Measurements from ENCODE around the gene PPFIA4. TPM values are rescaled to one million over a fixed set of nuclear protein-coding genes. Genes with fewer than 3 reads are reported as not detected.

Gene PPFIA4
- total RNA-seq, 2 donors from 2014 or later: 38.1 to 244 TPM

DNA sequence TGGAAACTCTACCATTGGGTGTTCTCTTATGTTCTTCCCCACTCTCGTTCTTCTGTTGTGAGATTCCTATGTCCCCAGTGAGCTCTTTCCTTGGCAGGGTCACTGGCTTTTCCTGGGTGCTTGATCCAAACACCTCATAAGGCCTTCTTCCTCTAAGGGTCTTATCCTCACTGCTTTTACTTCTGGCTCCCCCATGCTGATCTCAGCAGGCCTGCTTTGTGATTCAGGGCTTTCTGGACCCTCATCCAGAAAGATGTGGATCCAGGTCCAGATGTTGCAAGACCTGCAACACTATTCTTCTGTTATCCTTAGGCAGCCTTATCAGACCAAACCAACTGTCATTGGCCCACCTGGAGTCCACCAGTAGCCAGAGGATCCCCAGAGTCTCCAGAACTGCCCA is 70.7 kb downstream of the PPFIA4 start:
- peaks cover 31% of the 10 kb centered on the region for H3K27me3 Mint-ChIP-seq
- no peak overlapping the region for H3K4me3 Mint-ChIP-seq
- ATAC-seq (replicated peaks): no peak
- no peak overlapping the region for H3K27ac Mint-ChIP-seq
- no peaks in the 10 kb centered on the region for H3K4me1 Mint-ChIP-seq
- no peaks in the 10 kb centered on the region for H3K36me3 Mint-ChIP-seq (ENCODE audit: low read depth)
- H3K9me3 Mint-ChIP-seq: peaks cover 15% of the 10 kb centered on the region

DNA sequence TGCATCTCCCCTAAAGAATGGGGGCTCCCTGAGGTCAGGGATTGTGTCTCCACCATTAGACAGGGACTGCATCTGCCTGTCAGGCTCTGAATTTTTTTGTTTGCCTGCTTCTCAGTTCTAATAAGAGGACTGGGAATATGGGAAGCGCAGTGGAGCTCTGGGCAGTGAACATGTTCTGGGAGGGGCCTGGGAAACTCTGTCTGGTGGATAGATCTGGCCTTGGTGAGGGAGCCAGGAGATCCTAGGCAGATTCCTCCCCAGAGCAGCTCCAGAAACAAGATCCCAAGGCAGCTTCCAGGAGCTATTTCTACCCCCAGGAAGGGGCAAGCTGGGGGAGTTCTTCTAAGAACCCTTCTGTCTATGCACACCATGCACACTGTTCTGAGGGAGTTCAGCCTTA is 72.2 kb downstream of the PPFIA4 start:
- H3K4me3 Mint-ChIP-seq: no peak overlapping the region
- H3K4me1 Mint-ChIP-seq: no peaks in the 10 kb centered on the region
- peaks cover 15% of the 10 kb centered on the region for H3K9me3 Mint-ChIP-seq
- no peak for ATAC-seq (replicated peaks)
- H3K36me3 Mint-ChIP-seq (ENCODE audit: low read depth): no peaks in the 10 kb centered on the region
- no peak overlapping the region for H3K27ac Mint-ChIP-seq
- peaks cover 23% of the 10 kb centered on the region for H3K27me3 Mint-ChIP-seq

DNA sequence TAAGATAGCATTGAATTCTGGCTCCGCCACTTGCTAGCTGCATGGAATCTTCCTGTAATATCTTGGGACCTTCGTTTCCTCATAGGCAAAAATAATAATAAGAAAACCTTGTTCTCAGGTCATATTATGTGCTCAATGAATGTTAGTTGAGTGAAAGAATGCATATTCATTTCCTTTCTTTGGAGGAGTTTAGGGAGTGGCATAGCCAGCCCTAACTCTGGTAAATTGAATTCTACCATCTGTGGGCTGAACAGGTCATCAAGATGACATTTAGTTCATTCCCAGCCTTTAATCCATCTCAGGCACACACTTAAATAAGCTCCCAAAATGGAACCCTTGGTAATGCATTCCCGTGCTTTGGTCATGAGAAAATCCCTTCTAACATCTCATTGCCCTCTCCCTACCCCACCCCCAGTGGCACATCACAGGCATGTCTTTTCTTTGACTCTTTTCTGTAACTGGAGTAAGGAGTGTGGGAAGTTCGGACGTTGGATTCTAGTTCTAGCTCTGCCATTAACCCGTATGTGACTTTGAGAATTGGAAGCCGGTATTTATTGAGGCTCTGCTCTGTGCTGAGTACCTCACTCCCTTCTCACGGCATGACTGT is 72.7 kb downstream of the PPFIA4 start:
- H3K36me3 Mint-ChIP-seq (ENCODE audit: low read depth): no peaks in the 10 kb centered on the region
- ATAC-seq (replicated peaks): no peak
- H3K9me3 Mint-ChIP-seq: peaks cover 15% of the 10 kb centered on the region
- H3K4me3 Mint-ChIP-seq: no peak overlapping the region
- H3K4me1 Mint-ChIP-seq: no peaks in the 10 kb centered on the region
- peaks cover 23% of the 10 kb centered on the region for H3K27me3 Mint-ChIP-seq
- H3K27ac Mint-ChIP-seq: no peak overlapping the region

- peaks cover 9% of the 10 kb centered on the region for H3K9me3 Mint-ChIP-seq
Observed at GRCh38 chr1:203099805-203100515, 73.7 kb downstream of the PPFIA4 start.

GRCh38 chr1:203100516-203100869 is 74.2 kb downstream of the PPFIA4 start:
- H3K27ac Mint-ChIP-seq: no peak overlapping the region
- no peak overlapping the region for H3K4me3 Mint-ChIP-seq
- H3K9me3 Mint-ChIP-seq: peaks cover 4% of the 10 kb centered on the region
- H3K36me3 Mint-ChIP-seq (ENCODE audit: low read depth): no peaks in the 10 kb centered on the region
- ATAC-seq (replicated peaks): no peak
- no peaks in the 10 kb centered on the region for H3K4me1 Mint-ChIP-seq
- H3K27me3 Mint-ChIP-seq: peaks cover 22% of the 10 kb centered on the region

More at GRCh38 chr1:203099805-203100515, 73.7 kb downstream of the PPFIA4 start:
- no peaks in the 10 kb centered on the region for H3K36me3 Mint-ChIP-seq (ENCODE audit: low read depth)
- no peak for ATAC-seq (replicated peaks)
- no peak overlapping the region for H3K4me3 Mint-ChIP-seq
- no peaks in the 10 kb centered on the region for H3K4me1 Mint-ChIP-seq
- H3K27ac Mint-ChIP-seq: no peak overlapping the region
- peaks cover 23% of the 10 kb centered on the region for H3K27me3 Mint-ChIP-seq

DNA sequence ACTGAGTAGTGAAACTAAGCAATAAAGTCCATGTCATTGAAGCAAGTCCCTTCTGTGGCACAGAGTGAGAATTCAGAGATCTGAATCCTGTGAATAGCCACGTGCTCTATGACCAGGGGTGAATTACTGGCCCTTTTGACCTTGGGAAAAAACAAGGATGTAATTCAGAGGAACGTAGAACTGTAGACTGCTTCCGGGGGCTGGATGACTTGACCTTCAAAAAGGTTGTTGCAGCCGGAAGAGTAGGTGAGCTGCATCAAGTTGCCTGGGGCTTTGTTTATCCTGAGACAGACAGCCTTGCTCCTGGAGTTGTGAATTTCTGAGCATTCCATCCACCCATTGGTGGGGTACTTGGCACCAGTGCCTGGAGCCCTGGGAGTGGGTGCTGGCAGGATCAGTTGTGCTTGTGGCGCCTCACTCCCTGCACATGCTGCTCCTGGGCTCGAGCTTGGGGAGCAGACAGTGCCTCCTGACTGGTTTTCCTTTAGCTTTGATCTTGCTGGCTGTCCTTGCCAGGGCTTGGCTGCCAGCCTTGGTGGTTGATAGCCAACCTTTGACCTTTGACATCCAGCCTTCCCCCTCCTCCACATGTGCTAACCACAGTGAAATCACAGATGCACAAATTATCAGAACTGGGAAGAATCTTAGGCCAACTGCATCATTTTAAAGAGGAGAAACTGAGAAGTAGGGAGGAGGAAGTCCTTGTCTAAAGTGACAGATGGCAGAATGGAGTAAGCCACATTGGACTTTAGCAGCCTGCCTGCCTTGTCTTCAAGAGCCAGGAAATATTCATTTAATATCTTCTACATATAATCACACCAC is 75.7 kb downstream of the PPFIA4 start:
- Mint-ChIP-seq H3K4me1 (no peaks in the 10 kb centered on the region), H3K27me3 (peaks cover 23% of the 10 kb centered on the region), H3K36me3 (ENCODE audit: low read depth) (no peaks in the 10 kb centered on the region), H3K9me3 (no peaks in the 10 kb centered on the region), H3K27ac (no peak overlapping the region), H3K4me3 (no peak overlapping the region)
- ATAC-seq (replicated peaks): no peak

- ATAC-seq (replicated peaks): no peak
Observed at GRCh38 chr1:203103216-203103615, 76.9 kb downstream of the PPFIA4 start.

DNA sequence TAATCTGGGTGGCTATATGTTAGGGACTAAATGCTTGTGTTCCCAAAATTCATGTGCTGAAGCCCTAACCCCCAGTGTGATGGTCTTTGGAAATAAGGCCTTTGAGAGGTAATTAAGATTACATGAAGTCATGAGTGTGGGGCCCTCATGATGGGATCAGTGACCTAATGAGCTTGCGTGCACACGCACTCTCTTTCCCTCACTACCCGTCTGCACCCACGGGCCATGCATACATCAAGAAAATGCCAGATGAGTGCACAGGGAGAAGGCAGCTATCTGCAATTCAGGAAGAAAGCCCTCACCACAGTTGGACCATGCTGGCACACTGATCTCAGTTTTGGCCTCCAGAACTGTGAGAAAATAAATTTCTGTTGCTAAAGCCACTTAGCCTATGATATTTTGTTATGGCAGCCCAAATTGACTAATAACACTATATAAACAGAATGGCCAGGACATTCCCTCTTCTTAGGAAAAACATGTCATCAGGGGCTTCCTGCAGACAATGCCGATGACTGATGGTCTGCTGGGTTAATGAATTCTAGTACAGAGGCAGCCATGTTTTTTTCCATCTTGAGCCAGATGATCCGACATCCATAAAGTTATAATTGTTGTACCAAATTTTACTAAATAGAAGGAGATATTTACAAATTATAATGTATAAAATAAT is 77.7 kb downstream of the PPFIA4 start:
- Mint-ChIP-seq H3K4me1 (no peaks in the 10 kb centered on the region), H3K4me3 (no peak overlapping the region), H3K27ac (no peak overlapping the region), H3K27me3 (peaks cover 35% of the 10 kb centered on the region), H3K36me3 (ENCODE audit: low read depth) (no peaks in the 10 kb centered on the region), H3K9me3 (no peaks in the 10 kb centered on the region)
- no peak for ATAC-seq (replicated peaks)

More at GRCh38 chr1:203103216-203103615, 76.9 kb downstream of the PPFIA4 start:
- Mint-ChIP-seq H3K4me3 (no peak overlapping the region), H3K9me3 (no peaks in the 10 kb centered on the region), H3K36me3 (ENCODE audit: low read depth) (no peaks in the 10 kb centered on the region), H3K27me3 (peaks cover 28% of the 10 kb centered on the region), H3K4me1 (no peaks in the 10 kb centered on the region), H3K27ac (no peak overlapping the region)

DNA sequence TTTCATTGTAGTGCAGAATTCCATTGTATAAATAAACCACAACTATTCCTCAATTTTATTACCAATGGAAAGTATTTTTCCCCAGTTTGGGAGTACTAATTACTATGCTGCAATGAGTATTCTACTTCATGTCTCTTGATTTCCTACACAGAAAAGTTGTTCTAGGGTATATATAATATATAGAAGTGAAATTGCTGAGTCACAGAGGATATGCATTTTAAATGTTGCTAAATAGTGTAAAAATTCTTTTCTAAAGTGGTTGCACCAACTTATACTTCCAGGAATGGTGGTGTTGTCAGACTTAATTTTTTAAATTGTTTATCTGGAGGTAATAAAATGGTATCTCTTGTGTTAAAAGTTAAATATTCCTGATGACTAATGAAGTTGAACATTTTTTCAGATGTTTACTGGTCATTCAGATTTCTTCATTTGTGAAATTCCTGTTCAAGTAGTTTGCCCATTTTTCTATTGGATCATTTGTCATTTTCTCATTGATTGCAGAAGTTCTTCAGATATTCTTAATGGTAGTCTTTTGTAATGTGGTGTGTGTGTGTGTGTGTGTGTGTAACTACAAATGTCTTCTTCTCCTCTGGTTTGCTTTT is 78.6 kb downstream of the PPFIA4 start:
- no peaks in the 10 kb centered on the region for H3K4me1 Mint-ChIP-seq
- no peaks in the 10 kb centered on the region for H3K36me3 Mint-ChIP-seq (ENCODE audit: low read depth)
- no peak overlapping the region for H3K4me3 Mint-ChIP-seq
- no peak overlapping the region for H3K27ac Mint-ChIP-seq
- no peak for ATAC-seq (replicated peaks)
- no peaks in the 10 kb centered on the region for H3K9me3 Mint-ChIP-seq
- H3K27me3 Mint-ChIP-seq: peaks cover 43% of the 10 kb centered on the region

DNA sequence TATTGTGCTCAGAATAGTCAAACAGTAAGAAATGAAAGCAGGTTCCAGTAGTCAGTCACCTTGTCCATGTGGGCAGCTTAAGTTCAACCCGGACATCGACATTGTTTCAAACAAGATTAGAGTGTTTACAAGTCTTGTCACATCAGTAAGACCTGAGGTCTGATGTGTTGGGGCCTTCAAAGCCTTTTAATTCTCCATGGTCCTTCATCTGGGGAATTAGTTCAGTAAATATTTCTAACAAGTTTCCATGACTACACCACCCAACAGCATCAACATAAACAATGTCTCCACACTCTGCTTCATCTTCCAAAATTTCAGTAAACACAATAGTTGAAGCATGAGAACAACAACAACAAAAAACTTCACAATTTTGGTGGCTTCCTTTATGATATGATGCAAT is 86.2 kb downstream of the PPFIA4 start:
- no peaks in the 10 kb centered on the region for H3K9me3 Mint-ChIP-seq
- no peak overlapping the region for H3K27ac Mint-ChIP-seq
- H3K4me3 Mint-ChIP-seq: no peak overlapping the region
- no peak for ATAC-seq (replicated peaks)
- H3K4me1 Mint-ChIP-seq: no peaks in the 10 kb centered on the region
- peaks cover 27% of the 10 kb centered on the region for H3K27me3 Mint-ChIP-seq
- no peaks in the 10 kb centered on the region for H3K36me3 Mint-ChIP-seq (ENCODE audit: low read depth)

- no peaks in the 10 kb centered on the region for H3K9me3 Mint-ChIP-seq
- ATAC-seq (replicated peaks): no peak
- no peak overlapping the region for H3K4me3 Mint-ChIP-seq
- no peaks in the 10 kb centered on the region for H3K36me3 Mint-ChIP-seq (ENCODE audit: low read depth)
- H3K4me1 Mint-ChIP-seq: no peaks in the 10 kb centered on the region
- peaks cover 25% of the 10 kb centered on the region for H3K27me3 Mint-ChIP-seq
- no peak overlapping the region for H3K27ac Mint-ChIP-seq
Observed at GRCh38 chr1:203113308-203113707, 87.0 kb downstream of the PPFIA4 start.

DNA sequence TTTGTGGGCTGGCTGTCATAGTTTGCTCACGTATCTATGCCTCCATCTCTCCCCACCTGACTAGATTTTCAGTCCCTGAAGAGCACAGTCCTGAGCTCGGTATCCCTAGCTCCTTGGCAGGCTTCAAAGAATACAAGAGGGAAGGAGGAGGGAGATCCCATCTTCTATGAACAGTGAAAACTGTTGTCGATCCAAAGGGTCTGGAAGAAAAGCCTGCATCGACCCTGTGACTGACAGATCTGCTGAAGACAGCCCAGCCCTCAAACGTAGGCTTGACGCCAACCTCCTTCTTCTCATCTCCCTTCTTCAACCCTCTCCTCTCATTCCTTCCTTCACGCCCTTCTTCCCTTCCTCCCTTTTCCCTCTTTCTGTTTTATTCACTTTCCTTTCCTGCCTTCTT is 87.9 kb downstream of the PPFIA4 start:
- H3K27ac Mint-ChIP-seq: no peak overlapping the region
- no peaks in the 10 kb centered on the region for H3K36me3 Mint-ChIP-seq (ENCODE audit: low read depth)
- H3K27me3 Mint-ChIP-seq: peaks cover 20% of the 10 kb centered on the region
- H3K4me1 Mint-ChIP-seq: no peaks in the 10 kb centered on the region
- no peak for ATAC-seq (replicated peaks)
- no peak overlapping the region for H3K4me3 Mint-ChIP-seq
- no peaks in the 10 kb centered on the region for H3K9me3 Mint-ChIP-seq

GRCh38 chr1:203116091-203116820 is 90.0 kb downstream of the PPFIA4 start:
- no peak overlapping the region for H3K4me3 Mint-ChIP-seq
- peaks cover 4% of the 10 kb centered on the region for H3K4me1 Mint-ChIP-seq
- no peak for ATAC-seq (replicated peaks)
- H3K9me3 Mint-ChIP-seq: no peaks in the 10 kb centered on the region
- peaks cover 29% of the 10 kb centered on the region for H3K27me3 Mint-ChIP-seq
- no peak overlapping the region for H3K27ac Mint-ChIP-seq
- no peaks in the 10 kb centered on the region for H3K36me3 Mint-ChIP-seq (ENCODE audit: low read depth)
